Stimulated activated naive B cell treated with anti-CD40 and anti-IgM and Interleukin-4, amounts not matched to agents 10 μg/mL and 1 μg/mL and 100 μg/mL, for 72 hours (primary cell): ENCODE results near the gene ISOC2.

Experiments
- ATAC-seq, 2 donors: fragments of 150-1000 bp; cut with Tn5 transposase; replicated peaks; 2 replicates each; pipeline ENCODE4 v1.10.0; 2021; ENCODE audit warnings: moderate library complexity in 1 of 2
- DNase-seq: peaks from one replicate; pipeline ENCODE4 v3.0.0; 2021
- H3K27ac Mint-ChIP-seq: one replicate; pipeline ENCODE4 v1.8.0; 2022; ENCODE audit warnings: mild to moderate bottlenecking, mixed read lengths
- H3K27me3 Mint-ChIP-seq, 2 donors: one replicate each; pipeline ENCODE4 v1.8.0; 2022; ENCODE audit warnings: mixed read lengths in 2 of 2
- H3K36me3 Mint-ChIP-seq, 2 donors: one replicate each; pipeline ENCODE4 v1.8.0; 2022; ENCODE audit warnings: mixed read lengths in 2 of 2, mild to moderate bottlenecking in 1 of 2
- H3K4me1 Mint-ChIP-seq, 2 donors: one replicate each; pipeline ENCODE4 v1.8.0; 2022; ENCODE audit warnings: mixed read lengths in 2 of 2, mild to moderate bottlenecking in 1 of 2
- H3K4me3 Mint-ChIP-seq, 2 donors: one replicate each; pipeline ENCODE4 v1.8.0; 2022; ENCODE audit warnings: mild to moderate bottlenecking in 2 of 2, mixed read lengths in 2 of 2, moderate library complexity in 1 of 2
- H3K9me3 Mint-ChIP-seq, 2 donors: one replicate each; pipeline ENCODE4 v1.8.0; 2022; ENCODE audit warnings: mixed read lengths in 2 of 2, mild to moderate bottlenecking in 1 of 2

ISOC2 gene

GRCh38 chr19:55463583-55464031, 2.2 kb upstream of the ISOC2 start:
- DNase-seq (no peak), ATAC-seq (no peak)
- H3K27me3 Mint-ChIP-seq, result no peaks in the 10 kb centered on the region
- no peaks in the 10 kb centered on the region for H3K36me3 Mint-ChIP-seq
- H3K9me3 Mint-ChIP-seq, result no peaks in the 10 kb centered on the region
- peaks cover 17 to 36% of the 10 kb centered on the region in 2 donors for H3K4me1 Mint-ChIP-seq
- no peak overlapping the region for H3K27ac Mint-ChIP-seq
- no peak overlapping the region for H3K4me3 Mint-ChIP-seq

- Mint-ChIP-seq H3K36me3 (no peaks in the 10 kb centered on the region), H3K27ac (no peak overlapping the region), H3K4me3 (peak overlapping the region; percentile 90 to 93), H3K4me1 (peaks cover 14 to 30% of the 10 kb centered on the region in 2 donors), H3K27me3 (no peaks in the 10 kb centered on the region), H3K9me3 (no peaks in the 10 kb centered on the region)
- DNase-seq, result no peak
- no peak for ATAC-seq
Measured at GRCh38 chr19:55462722-55463121, 1.3 kb upstream of the ISOC2 start.

GRCh38 chr19:55461974-55462626, 658 bp upstream of the ISOC2 start:
- Mint-ChIP-seq H3K4me3 (peak overlapping the region; percentile 90 to 93), H3K4me1 (peaks cover 14 to 25% of the 10 kb centered on the region in 2 donors)

GRCh38 chr19:55460670-55461258, 678 bp downstream of the ISOC2 start:
- Mint-ChIP-seq H3K27ac (peak overlapping the region; percentile 95), H3K27me3 (no peaks in the 10 kb centered on the region), H3K36me3 (peaks cover 1 to 7% of the 10 kb centered on the region in 2 donors), H3K9me3 (no peaks in the 10 kb centered on the region), H3K4me1 (peaks cover 15 to 25% of the 10 kb centered on the region in 2 donors), H3K4me3 (peak overlapping the region; percentile 90 to 93)
- peak in 1 of 2 donors; percentile 8 for ATAC-seq
- no peak for DNase-seq

More at GRCh38 chr19:55461974-55462626, 658 bp upstream of the ISOC2 start:
- Mint-ChIP-seq H3K36me3 (no peaks in the 10 kb centered on the region), H3K27me3 (no peaks in the 10 kb centered on the region), H3K9me3 (no peaks in the 10 kb centered on the region), H3K27ac (peak overlapping the region; percentile 95)
- DNase-seq (no peak), ATAC-seq (no peak)

GRCh38 chr19:55459950-55460657, 1.3 kb downstream of the ISOC2 start:
- DNase-seq, result no peak
- ATAC-seq, result no peak
- Mint-ChIP-seq H3K27me3 (no peaks in the 10 kb centered on the region), H3K9me3 (no peaks in the 10 kb centered on the region), H3K4me3 (peak overlapping the region; percentile 90 to 93), H3K36me3 (peaks cover 8 to 13% of the 10 kb centered on the region in 2 donors), H3K27ac (no peak overlapping the region), H3K4me1 (peaks cover 15 to 31% of the 10 kb centered on the region in 2 donors)

GRCh38 chr19:55459551-55459949, 1.9 kb downstream of the ISOC2 start:
- Mint-ChIP-seq H3K9me3 (no peaks in the 10 kb centered on the region), H3K4me3 (peak overlapping the region in 1 of 2 donors; percentile 93), H3K27me3 (peaks cover 0 to 5% of the 10 kb centered on the region in 2 donors), H3K36me3 (peaks cover 12 to 19% of the 10 kb centered on the region in 2 donors), H3K27ac (no peak overlapping the region), H3K4me1 (peaks cover 15 to 36% of the 10 kb centered on the region in 2 donors)
- ATAC-seq, result no peak
- no peak for DNase-seq

GRCh38 chr19:55457683-55458457, 3.6 kb downstream of the ISOC2 start:
- ATAC-seq (no peak), DNase-seq (no peak)
- Mint-ChIP-seq H3K4me1 (peaks cover 24 to 50% of the 10 kb centered on the region in 2 donors), H3K27me3 (peaks cover 12 to 21% of the 10 kb centered on the region in 2 donors), H3K27ac (no peak overlapping the region), H3K4me3 (no peak overlapping the region), H3K36me3 (peaks cover 27 to 36% of the 10 kb centered on the region in 2 donors), H3K9me3 (no peaks in the 10 kb centered on the region)

- H3K4me1 Mint-ChIP-seq, result peaks cover 22 to 50% of the 10 kb centered on the region in 2 donors
Measured at GRCh38 chr19:55456347-55456746, 5.1 kb downstream of the ISOC2 start.

GRCh38 chr19:55455576-55456235, 5.7 kb downstream of the ISOC2 start:
- Mint-ChIP-seq H3K27ac (no peak overlapping the region), H3K36me3 (peaks cover 28 to 36% of the 10 kb centered on the region in 2 donors), H3K27me3 (peaks cover 21 to 35% of the 10 kb centered on the region in 2 donors), H3K4me3 (no peak overlapping the region), H3K4me1 (peaks cover 21 to 50% of the 10 kb centered on the region in 2 donors), H3K9me3 (no peaks in the 10 kb centered on the region)
- no peak for DNase-seq
- ATAC-seq, result no peak

More at GRCh38 chr19:55456347-55456746, 5.1 kb downstream of the ISOC2 start:
- DNase-seq, result no peak
- Mint-ChIP-seq H3K27ac (no peak overlapping the region), H3K36me3 (peaks cover 28 to 36% of the 10 kb centered on the region in 2 donors), H3K9me3 (no peaks in the 10 kb centered on the region), H3K27me3 (peaks cover 17 to 34% of the 10 kb centered on the region in 2 donors), H3K4me3 (no peak overlapping the region)
- no peak for ATAC-seq

GRCh38 chr19:55454787-55455243, 6.6 kb downstream of the ISOC2 start:
- Mint-ChIP-seq H3K4me1 (peaks cover 20 to 46% of the 10 kb centered on the region in 2 donors), H3K9me3 (no peaks in the 10 kb centered on the region), H3K36me3 (peaks cover 28 to 36% of the 10 kb centered on the region in 2 donors), H3K27me3 (peaks cover 26 to 35% of the 10 kb centered on the region in 2 donors), H3K27ac (no peak overlapping the region), H3K4me3 (no peak overlapping the region)
- no peak for DNase-seq
- peak; percentile 53 to 67 for ATAC-seq

- H3K4me1 Mint-ChIP-seq, result peaks cover 20 to 42% of the 10 kb centered on the region in 2 donors
- peaks cover 28 to 36% of the 10 kb centered on the region in 2 donors for H3K36me3 Mint-ChIP-seq
- ATAC-seq, result no peak
- H3K4me3 Mint-ChIP-seq, result peak overlapping the region; percentile 34 to 36
- H3K9me3 Mint-ChIP-seq, result no peaks in the 10 kb centered on the region
- peak overlapping the region; percentile 7 for H3K27ac Mint-ChIP-seq
- DNase-seq, result no peak
- peaks cover 26 to 35% of the 10 kb centered on the region in 2 donors for H3K27me3 Mint-ChIP-seq
Measured at GRCh38 chr19:55453511-55454260, 7.8 kb downstream of the ISOC2 start.

- Mint-ChIP-seq H3K4me3 (peak overlapping the region in 1 of 2 donors; percentile 34), H3K4me1 (peaks cover 20 to 42% of the 10 kb centered on the region in 2 donors), H3K9me3 (no peaks in the 10 kb centered on the region), H3K36me3 (peaks cover 28 to 36% of the 10 kb centered on the region in 2 donors), H3K27ac (no peak overlapping the region), H3K27me3 (peaks cover 26 to 35% of the 10 kb centered on the region in 2 donors)
- peak; percentile 19 to 46 for ATAC-seq
- no peak for DNase-seq
Measured at GRCh38 chr19:55452749-55453346, 8.6 kb downstream of the ISOC2 start.
